Measurements from ENCODE around the gene LRP4.

GRCh38 chr11:46845740-46846509, 72.4 kb downstream of the LRP4 start, which contains the start of gene CKAP5:
- no peak for TF ChIP-seq CTCF (IDR thresholded peaks at IDR 0.05; ENCODE audit: control extremely low read depth in 1 of 3, insufficient read depth in 1 of 3, low read depth in 1 of 3, low read length in 3 of 3)
- TF ChIP-seq CHD7 (IDR thresholded peaks at IDR 0.05; ENCODE audit: insufficient replicate concordance, low read length) = no peak
- TF ChIP-seq EZH2 (IDR thresholded peaks at IDR 0.05; ENCODE audit: low read depth, low read length, severe bottlenecking) = no peak
- no peak for TF ChIP-seq EP300 (IDR thresholded peaks at IDR 0.05; ENCODE audit: borderline replicate concordance in 1 of 2, low read depth in 2 of 2, low read length in 2 of 2)
- TF ChIP-seq RFX5 (IDR thresholded peaks at IDR 0.05; ENCODE audit: borderline replicate concordance, low read depth, low read length) = no peak
- no peak for TF ChIP-seq CBX5 (IDR thresholded peaks at IDR 0.05; ENCODE audit: low read depth, low read length)
- peak; percentile 70; the same call in 1 of the 2 replicates for TF ChIP-seq E2F6 (IDR thresholded peaks at IDR 0.05)
- no peak for TF ChIP-seq JUN (IDR thresholded peaks at IDR 0.05; ENCODE audit: low read depth, low read length)
- peak; percentile 90 for TF ChIP-seq MAX (IDR thresholded peaks at IDR 0.05)
- TF ChIP-seq SIRT6 (IDR thresholded peaks at IDR 0.05; ENCODE audit: low read length) = no peak
- TF ChIP-seq GTF2F1 (IDR thresholded peaks at IDR 0.05; ENCODE audit: borderline replicate concordance, low read depth, low read length) = no peak
- no peak for TF ChIP-seq HDAC6 (IDR thresholded peaks at IDR 0.05; ENCODE audit: low read depth, low read length)
- no peak for TF ChIP-seq CEBPB (IDR thresholded peaks at IDR 0.05; ENCODE audit: low read depth, low read length)
- TF ChIP-seq CBX8 (IDR thresholded peaks at IDR 0.05; ENCODE audit: borderline replicate concordance, low read depth, low read length) = no peak
